ENCODE measurements around the gene ARHGAP19. TPM values are rescaled to one million over a fixed set of nuclear protein-coding genes. Genes with fewer than 3 reads are reported as not detected.
"Not testable (repeated sequence)": the region's sequence is repeated elsewhere in the genome, so short reads cannot be mapped to it uniquely, and the experiment has no call there.

ARHGAP19 gene
- polyA plus RNA-seq, 4 donors, result 2.2 to 15.2 (median 3.7) TPM

DNA sequence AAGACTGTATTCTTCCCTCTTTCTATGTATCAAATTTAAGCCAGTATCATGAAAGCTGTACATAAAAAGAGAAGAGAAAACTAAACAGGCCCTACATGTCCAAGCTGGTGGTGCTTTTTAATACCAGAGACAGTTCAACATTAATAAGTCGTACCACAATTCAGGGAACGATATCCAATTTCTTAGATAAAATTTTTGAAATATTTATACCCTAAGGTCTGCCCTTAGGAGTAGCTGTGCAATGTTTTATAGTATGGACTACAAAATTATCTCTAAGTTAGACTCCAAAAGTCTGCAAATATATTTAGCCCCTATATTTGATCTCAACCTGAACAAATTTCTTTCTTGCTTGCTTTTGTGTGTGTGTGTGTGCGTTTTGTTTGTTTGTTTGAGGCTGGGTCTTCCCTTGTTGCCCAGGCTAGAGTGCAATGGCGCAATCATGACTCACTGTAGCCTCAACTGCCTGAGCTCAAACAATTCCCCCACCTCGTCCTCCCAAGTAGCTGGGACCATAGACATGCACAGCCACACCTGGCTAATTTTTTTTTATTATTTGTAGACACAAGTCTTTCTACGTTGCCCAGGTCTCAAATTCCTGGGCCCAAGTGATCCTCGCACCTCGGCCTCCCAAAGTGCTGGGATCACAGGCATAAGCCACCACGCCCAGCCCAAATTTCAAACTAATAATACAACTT, 13.2 kb downstream of the ARHGAP19 start:
- 79 to 86% (median 79%) methylated on average over 9 of the region's 9 CpGs for WGBS, 3 donors
- Histone ChIP-seq H3K9me3 (ENCODE audit: control insufficient read depth in 2 of 2, insufficient read depth in 1 of 2, low read depth in 1 of 2, low read length in 1 of 2) (no peaks in the 10 kb centered on the region), H3K27ac (ENCODE audit: low read depth in 1 of 3, low read length in 2 of 3) (peak overlapping the region in 1 of 3 donors; percentile 9), H3K4me1 (ENCODE audit: control insufficient read depth in 3 of 3, insufficient read depth in 2 of 3, low read depth in 1 of 3, low read length in 2 of 3) (peaks cover 0 to 17% (median 5%) of the 10 kb centered on the region in 3 donors), H3K27me3 (ENCODE audit: control insufficient read depth in 3 of 3, insufficient read depth in 3 of 3, low read length in 3 of 3) (no peaks in the 10 kb centered on the region), H3K36me3 (ENCODE audit: control insufficient read depth in 3 of 3, insufficient read depth in 2 of 3, low read depth in 1 of 3, low read length in 3 of 3) (no peaks in the 10 kb centered on the region), H3K4me3 (ENCODE audit: low read depth in 1 of 3, low read length in 3 of 3) (no peak overlapping the region)
- no peak for FAIRE-seq
- DNase-seq, result no peak

DNA sequence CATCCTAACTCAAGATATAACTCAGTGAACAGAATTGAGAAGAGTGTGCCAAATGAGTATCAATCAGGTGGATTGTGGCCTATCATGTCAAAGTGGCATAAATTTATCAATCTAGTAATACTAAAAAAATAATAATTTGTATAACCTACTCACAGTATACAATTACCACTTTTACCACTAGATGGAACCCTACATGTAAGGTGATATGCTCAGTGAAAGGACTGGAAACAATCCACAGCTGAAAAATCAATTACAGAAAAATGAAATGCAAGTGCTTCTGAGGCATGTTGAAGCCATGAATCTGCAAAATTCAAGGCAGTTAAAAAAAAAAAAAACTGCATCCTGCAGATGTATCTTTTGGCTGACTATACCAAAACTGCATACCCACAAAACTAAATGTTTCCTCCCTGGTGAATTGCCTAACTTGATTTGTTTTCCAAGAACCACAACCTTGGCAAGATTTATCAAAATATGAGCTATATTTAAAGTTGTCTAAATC, 13.9 kb downstream of the ARHGAP19 start:
- H3K4me3 ChIP-seq (ENCODE audit: low read depth in 1 of 3, low read length in 3 of 3), result no peak overlapping the region
- no peaks in the 10 kb centered on the region for H3K9me3 ChIP-seq (ENCODE audit: control insufficient read depth in 2 of 2, insufficient read depth in 1 of 2, low read depth in 1 of 2, low read length in 1 of 2)
- H3K4me1 ChIP-seq (ENCODE audit: control insufficient read depth in 3 of 3, insufficient read depth in 2 of 3, low read depth in 1 of 3, low read length in 2 of 3), result peaks cover 0 to 17% (median 5%) of the 10 kb centered on the region in 3 donors
- H3K36me3 ChIP-seq (ENCODE audit: control insufficient read depth in 3 of 3, insufficient read depth in 2 of 3, low read depth in 1 of 3, low read length in 3 of 3), result no peaks in the 10 kb centered on the region
- no peaks in the 10 kb centered on the region for H3K27me3 ChIP-seq (ENCODE audit: control insufficient read depth in 3 of 3, insufficient read depth in 3 of 3, low read length in 3 of 3)
- H3K27ac ChIP-seq (ENCODE audit: low read depth in 1 of 3, low read length in 2 of 3), result peak overlapping the region in 1 of 3 donors; percentile 9
- DNase-seq (peak; percentile 69 to 76), FAIRE-seq (no peak)

DNA sequence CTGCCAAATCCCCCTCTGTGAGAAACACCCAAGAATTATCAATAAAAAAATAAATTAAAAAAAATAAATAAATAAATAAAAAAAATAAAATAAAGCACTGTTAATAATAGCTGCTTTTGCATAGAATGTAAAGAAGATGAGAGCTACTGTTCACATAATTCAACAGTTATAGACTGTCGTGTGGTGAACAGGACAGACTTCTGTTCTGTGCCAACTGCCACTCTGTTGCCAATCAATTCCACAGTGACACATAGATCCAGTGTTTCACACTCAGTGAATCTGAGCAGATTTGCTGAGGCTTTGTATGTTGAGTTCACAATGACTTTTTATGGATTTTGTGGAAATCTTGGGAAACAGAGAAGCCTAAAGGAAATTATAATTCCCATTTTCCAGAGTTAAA, 14.9 kb downstream of the ARHGAP19 start:
- Histone ChIP-seq H3K36me3 (ENCODE audit: control insufficient read depth in 3 of 3, insufficient read depth in 2 of 3, low read depth in 1 of 3, low read length in 3 of 3) (no peaks in the 10 kb centered on the region), H3K4me3 (ENCODE audit: low read depth in 1 of 3, low read length in 3 of 3) (no peak overlapping the region), H3K4me1 (ENCODE audit: control insufficient read depth in 3 of 3, insufficient read depth in 2 of 3, low read depth in 1 of 3, low read length in 2 of 3) (peaks cover 0 to 17% (median 5%) of the 10 kb centered on the region in 3 donors), H3K27me3 (ENCODE audit: control insufficient read depth in 3 of 3, insufficient read depth in 3 of 3, low read length in 3 of 3) (no peaks in the 10 kb centered on the region), H3K27ac (ENCODE audit: low read depth in 1 of 3, low read length in 2 of 3) (no peak overlapping the region), H3K9me3 (ENCODE audit: control insufficient read depth in 2 of 2, insufficient read depth in 1 of 2, low read depth in 1 of 2, low read length in 1 of 2) (no peaks in the 10 kb centered on the region)
- no peak for FAIRE-seq
- no peak for DNase-seq
- 60 to 86% (median 81%) methylated on average over 1 of the region's 1 CpG for WGBS, 3 donors

DNA sequence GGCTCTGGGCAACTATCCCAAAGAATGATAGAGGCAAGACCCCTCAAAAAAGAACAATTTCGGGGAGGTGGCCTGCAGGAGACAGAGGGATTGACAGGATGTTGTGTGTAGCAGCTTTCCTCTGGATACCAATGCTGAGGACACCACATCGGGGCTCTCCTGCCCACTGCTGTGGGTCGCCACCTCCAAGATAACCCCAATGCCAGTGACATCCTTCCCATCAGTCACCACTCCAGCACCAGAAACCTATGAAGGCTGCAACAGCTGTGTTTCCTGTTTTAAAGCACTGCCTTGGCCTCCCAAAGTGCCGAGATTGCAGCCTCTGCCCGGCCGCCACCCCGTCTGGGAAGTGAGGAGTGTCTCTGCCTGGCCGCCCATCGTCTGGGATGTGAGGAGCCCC, 17.6 kb downstream of the ARHGAP19 start:
- peaks cover 0 to 3% (median 0%) of the 10 kb centered on the region in 3 donors for H3K36me3 ChIP-seq (ENCODE audit: control insufficient read depth in 3 of 3, insufficient read depth in 2 of 3, low read depth in 1 of 3, low read length in 3 of 3)
- FAIRE-seq (no peak), DNase-seq (no peak)
- H3K27ac ChIP-seq (ENCODE audit: low read depth in 1 of 3, low read length in 2 of 3), result no peak overlapping the region
- H3K9me3 ChIP-seq (ENCODE audit: control insufficient read depth in 2 of 2, insufficient read depth in 1 of 2, low read depth in 1 of 2, low read length in 1 of 2), result peaks cover 0 to 3% of the 10 kb centered on the region in 2 donors
- no peaks in the 10 kb centered on the region for H3K27me3 ChIP-seq (ENCODE audit: control insufficient read depth in 3 of 3, insufficient read depth in 3 of 3, low read length in 3 of 3)
- peaks cover 0 to 9% (median 2%) of the 10 kb centered on the region in 3 donors for H3K4me1 ChIP-seq (ENCODE audit: control insufficient read depth in 3 of 3, insufficient read depth in 2 of 3, low read depth in 1 of 3, low read length in 2 of 3)
- no peak overlapping the region for H3K4me3 ChIP-seq (ENCODE audit: low read depth in 1 of 3, low read length in 3 of 3)
- 76 to 93% (median 91%) methylated on average over 3 of the region's 9 CpGs for WGBS, 3 donors

DNA sequence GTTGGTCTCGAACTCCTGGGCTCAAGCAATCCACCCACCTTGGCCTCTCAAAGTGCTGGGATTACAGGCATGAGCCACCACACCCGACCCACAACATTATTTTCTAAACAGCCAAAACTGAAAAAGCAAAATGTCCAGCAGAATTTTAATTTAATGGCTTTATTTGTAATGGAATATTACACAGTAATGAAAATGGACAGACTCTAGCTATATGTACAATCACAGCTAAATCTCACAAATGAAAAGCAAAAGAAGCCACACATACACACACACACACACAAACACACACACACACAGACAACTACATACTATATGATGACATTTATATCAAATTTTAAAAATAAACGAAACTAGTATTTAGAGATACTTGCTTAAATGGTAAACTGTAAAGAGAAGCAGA, 18.7 kb downstream of the ARHGAP19 start:
- Histone ChIP-seq H3K27ac (ENCODE audit: low read depth in 1 of 3, low read length in 2 of 3) (no peak overlapping the region), H3K36me3 (ENCODE audit: control insufficient read depth in 3 of 3, insufficient read depth in 2 of 3, low read depth in 1 of 3, low read length in 3 of 3) (peaks cover 0 to 3% (median 0%) of the 10 kb centered on the region in 3 donors), H3K4me1 (ENCODE audit: control insufficient read depth in 3 of 3, insufficient read depth in 2 of 3, low read depth in 1 of 3, low read length in 2 of 3) (peaks cover 0 to 6% (median 0%) of the 10 kb centered on the region in 3 donors), H3K9me3 (ENCODE audit: control insufficient read depth in 2 of 2, insufficient read depth in 1 of 2, low read depth in 1 of 2, low read length in 1 of 2) (peaks cover 0 to 3% of the 10 kb centered on the region in 2 donors), H3K27me3 (ENCODE audit: control insufficient read depth in 3 of 3, insufficient read depth in 3 of 3, low read length in 3 of 3) (no peaks in the 10 kb centered on the region), H3K4me3 (ENCODE audit: low read depth in 1 of 3, low read length in 3 of 3) (no peak overlapping the region)
- 96 to 99% (median 98%) methylated on average over 3 of the region's 3 CpGs for WGBS, 3 donors
- FAIRE-seq (no peak), DNase-seq (no peak)

DNA sequence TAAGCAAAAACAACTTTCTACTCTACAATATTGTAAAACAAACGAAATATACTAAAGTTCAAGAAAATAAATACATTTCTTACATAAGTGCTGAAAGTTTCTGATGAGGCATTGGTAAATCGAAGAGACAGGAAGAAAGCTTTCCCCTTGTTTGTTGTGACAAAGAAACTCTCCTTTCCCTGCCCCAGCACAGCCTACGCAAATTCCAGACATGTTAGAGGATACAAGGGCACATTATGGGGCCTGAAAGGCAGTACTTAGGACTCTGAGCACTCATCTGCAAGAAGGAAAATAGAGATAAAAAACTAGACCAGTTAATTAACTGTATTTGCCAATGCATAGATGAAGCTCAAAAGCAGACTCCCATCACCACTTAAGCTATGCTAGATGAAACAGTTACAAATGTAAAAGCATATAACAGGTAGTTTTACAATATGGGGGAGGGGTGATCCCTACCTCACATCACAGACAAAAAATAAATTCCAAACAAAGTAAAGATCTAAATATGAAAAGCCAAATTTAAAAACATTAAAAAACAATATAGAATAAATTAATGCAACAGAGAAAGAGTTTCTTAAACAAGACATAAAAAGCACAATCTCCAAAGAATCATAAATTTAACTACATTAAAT, 21.8 kb downstream of the ARHGAP19 start:
- no peak for DNase-seq
- Histone ChIP-seq H3K4me1 (ENCODE audit: control insufficient read depth in 3 of 3, insufficient read depth in 2 of 3, low read depth in 1 of 3, low read length in 2 of 3) (peaks cover 0 to 12% (median 7%) of the 10 kb centered on the region in 3 donors), H3K27me3 (ENCODE audit: control insufficient read depth in 3 of 3, insufficient read depth in 3 of 3, low read length in 3 of 3) (no peaks in the 10 kb centered on the region), H3K9me3 (ENCODE audit: control insufficient read depth in 2 of 2, insufficient read depth in 1 of 2, low read depth in 1 of 2, low read length in 1 of 2) (peaks cover 0 to 16% of the 10 kb centered on the region in 2 donors), H3K36me3 (ENCODE audit: control insufficient read depth in 3 of 3, insufficient read depth in 2 of 3, low read depth in 1 of 3, low read length in 3 of 3) (peaks cover 0 to 8% (median 0%) of the 10 kb centered on the region in 3 donors), H3K4me3 (ENCODE audit: low read depth in 1 of 3, low read length in 3 of 3) (no peak overlapping the region), H3K27ac (ENCODE audit: low read depth in 1 of 3, low read length in 2 of 3) (peak overlapping the region in 1 of 3 donors; percentile 39)
- 86 to 87% (median 86%) methylated on average over 3 of the region's 3 CpGs for WGBS, 3 donors
- FAIRE-seq, result no peak

DNA sequence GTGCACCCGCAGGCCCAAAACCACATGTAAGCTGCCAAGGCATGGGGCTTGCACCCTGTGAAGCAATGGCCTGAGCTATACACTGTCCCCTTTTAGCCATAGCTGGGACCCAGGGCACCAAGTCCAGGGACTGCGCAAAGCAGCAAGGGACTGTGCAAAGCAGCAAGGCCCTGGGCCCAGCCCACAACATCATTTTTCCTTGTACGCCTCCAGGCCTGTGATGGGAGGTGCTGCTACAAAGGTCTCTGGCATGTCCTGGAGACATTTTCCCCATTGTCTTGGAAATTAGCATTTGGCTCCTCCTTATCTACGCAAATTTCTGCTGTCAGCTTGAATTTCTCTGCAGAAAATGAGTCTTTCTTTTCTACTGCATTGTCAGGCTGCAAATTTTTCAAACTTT, 24.8 kb downstream of the ARHGAP19 start:
- Histone ChIP-seq H3K9me3 (ENCODE audit: control insufficient read depth in 2 of 2, insufficient read depth in 1 of 2, low read depth in 1 of 2, low read length in 1 of 2) (peaks cover 0 to 17% of the 10 kb centered on the region in 2 donors), H3K4me1 (ENCODE audit: control insufficient read depth in 3 of 3, insufficient read depth in 2 of 3, low read depth in 1 of 3, low read length in 2 of 3) (peaks cover 0 to 12% (median 7%) of the 10 kb centered on the region in 3 donors), H3K4me3 (ENCODE audit: low read depth in 1 of 3, low read length in 3 of 3) (no peak overlapping the region), H3K27ac (ENCODE audit: low read depth in 1 of 3, low read length in 2 of 3) (peak overlapping the region in 2 of 3 donors; percentile 39 to 55), H3K36me3 (ENCODE audit: control insufficient read depth in 3 of 3, insufficient read depth in 2 of 3, low read depth in 1 of 3, low read length in 3 of 3) (peaks cover 0 to 20% (median 0%) of the 10 kb centered on the region in 3 donors), H3K27me3 (ENCODE audit: control insufficient read depth in 3 of 3, insufficient read depth in 3 of 3, low read length in 3 of 3) (no peaks in the 10 kb centered on the region)
- WGBS, 3 donors, result 87 to 90% (median 89%) methylated on average over 4 of the region's 4 CpGs
- DNase-seq, result no peak
- no peak for FAIRE-seq

DNA sequence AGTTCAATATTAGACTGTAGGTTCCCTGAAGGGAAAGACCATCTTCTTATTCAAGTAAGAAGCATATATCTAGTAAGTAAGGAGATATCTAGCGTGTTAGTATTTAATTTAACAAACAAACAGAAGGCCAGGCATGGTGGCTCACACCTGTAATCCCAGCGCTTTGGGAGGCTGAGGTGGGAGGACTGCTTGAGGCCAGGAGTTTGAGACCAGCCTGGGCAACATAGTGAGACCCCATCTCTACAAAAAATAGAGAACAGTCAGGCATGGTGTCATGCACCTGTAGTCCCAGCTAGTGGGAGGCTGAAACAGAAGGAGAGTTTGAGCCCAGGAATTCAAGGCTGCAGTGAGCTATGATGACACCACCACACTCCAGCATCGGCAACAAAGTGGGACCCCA, 27.3 kb downstream of the ARHGAP19 start:
- H3K4me3 ChIP-seq (ENCODE audit: low read depth in 1 of 3, low read length in 3 of 3); H3K27ac ChIP-seq (ENCODE audit: low read depth in 1 of 3, low read length in 2 of 3); H3K27me3 ChIP-seq (ENCODE audit: control insufficient read depth in 3 of 3, insufficient read depth in 3 of 3, low read length in 3 of 3); FAIRE-seq; DNase-seq: not testable (repeated sequence)
- peaks cover 0 to 23% (median 7%) of the 10 kb centered on the region in 3 donors for H3K4me1 ChIP-seq (ENCODE audit: control insufficient read depth in 3 of 3, insufficient read depth in 2 of 3, low read depth in 1 of 3, low read length in 2 of 3)
- peaks cover 0 to 18% (median 0%) of the 10 kb centered on the region in 3 donors for H3K36me3 ChIP-seq (ENCODE audit: control insufficient read depth in 3 of 3, insufficient read depth in 2 of 3, low read depth in 1 of 3, low read length in 3 of 3)
- whole genome bisulfite sequencing, 3 donors, result 82 to 97% (median 95%) methylated on average over 3 of the region's 3 CpGs
- H3K9me3 ChIP-seq (ENCODE audit: control insufficient read depth in 2 of 2, insufficient read depth in 1 of 2, low read depth in 1 of 2, low read length in 1 of 2), result peaks cover 0 to 14% of the 10 kb centered on the region in 2 donors
